Upper lobe of left lung (tissue), 4 donors: Measurements from ENCODE around the gene TMEM164.

ENCODE experiments used
- CTCF ChIP-seq, 6 experiments: fragments of 450-650 bp in 4 of 6; fragments of 200-600 bp in 2 of 6; sonication (generic) in 2 of 6; IDR thresholded peaks; one replicate each; pipeline ENCODE4 v1.5.1; 2016 to 2019; ENCODE audit warnings: antibody characterized with exemption in 6 of 6
- EP300 ChIP-seq, 4 donors: sonication (generic); formaldehyde crosslinking; IDR thresholded peaks; one replicate each; pipeline ENCODE4 v1.5.1; 2017; ENCODE audit warnings: antibody characterized with exemption in 4 of 4, control low read depth in 2 of 4
- POLR2A ChIP-seq, 4 donors: fragments of 450-650 bp; IDR thresholded peaks; one replicate each; pipeline ENCODE4 v1.5.1; 2016 to 2017; ENCODE audit warnings: antibody characterized with exemption in 4 of 4, mild to moderate bottlenecking in 2 of 4
- POLR2AphosphoS5 ChIP-seq, 2 donors: sonication (generic); formaldehyde crosslinking; IDR thresholded peaks; one replicate each; pipeline ENCODE4 v1.5.1; 2017; ENCODE audit warnings: antibody characterized with exemption in 2 of 2

GRCh38 chrX:110049096-110049495 is 46.2 kb downstream of the TMEM164 start:
- TF ChIP-seq CTCF (IDR thresholded peaks at IDR 0.05) (no peak), POLR2A (IDR thresholded peaks at IDR 0.05) (no peak), EP300 (IDR thresholded peaks at IDR 0.05) (no peak), POLR2AphosphoS5 (IDR thresholded peaks at IDR 0.05) (no peak)
